Measurements from ENCODE around the gene COL13A1. TPM values are rescaled to one million over a fixed set of nuclear protein-coding genes. Genes with fewer than 3 reads are reported as not detected.

COL13A1 gene
- total RNA-seq, 1 experiment from 2014 or later = 18.0 TPM

GRCh38 chr10:69956741-69957230, 155.1 kb downstream of the COL13A1 start:
- no peak for DNase-seq
- Histone ChIP-seq H3K36me3 (replicated peaks; ENCODE audit: control insufficient read depth, insufficient read depth, low read length) (no peaks in the 10 kb centered on the region), H3K4me3 (ENCODE audit: insufficient read depth, low read depth, low read length) (no peak overlapping the region), H3K27me3 (ENCODE audit: control insufficient read depth, insufficient read depth, low read length) (no peaks in the 10 kb centered on the region)

GRCh38 chr10:69957241-69957885, 155.7 kb downstream of the COL13A1 start:
- no peak overlapping the region for H3K4me3 ChIP-seq (ENCODE audit: insufficient read depth, low read depth, low read length)
- no peak for DNase-seq

GRCh38 chr10:69957886-69958555, 156.3 kb downstream of the COL13A1 start:
- peak; percentile 82 for DNase-seq
- H3K36me3 ChIP-seq (replicated peaks; ENCODE audit: control insufficient read depth, insufficient read depth, low read length) = no peaks in the 10 kb centered on the region
- H3K27me3 ChIP-seq (ENCODE audit: control insufficient read depth, insufficient read depth, low read length) = no peaks in the 10 kb centered on the region
- H3K4me3 ChIP-seq (ENCODE audit: insufficient read depth, low read depth, low read length) = no peak overlapping the region

More at GRCh38 chr10:69957241-69957885, 155.7 kb downstream of the COL13A1 start:
- Histone ChIP-seq H3K36me3 (replicated peaks; ENCODE audit: control insufficient read depth, insufficient read depth, low read length) (no peaks in the 10 kb centered on the region), H3K27me3 (ENCODE audit: control insufficient read depth, insufficient read depth, low read length) (no peaks in the 10 kb centered on the region)

- Histone ChIP-seq H3K27me3 (ENCODE audit: control insufficient read depth, insufficient read depth, low read length) (no peaks in the 10 kb centered on the region), H3K36me3 (replicated peaks; ENCODE audit: control insufficient read depth, insufficient read depth, low read length) (no peaks in the 10 kb centered on the region), H3K4me3 (ENCODE audit: insufficient read depth, low read depth, low read length) (no peak overlapping the region)
- no peak for DNase-seq
Measured at GRCh38 chr10:69958556-69958902, 156.8 kb downstream of the COL13A1 start.

GRCh38 chr10:69959911-69960310, 158.2 kb downstream of the COL13A1 start:
- DNase-seq = no peak
- no peak overlapping the region for H3K4me3 ChIP-seq (ENCODE audit: insufficient read depth, low read depth, low read length)
- H3K27me3 ChIP-seq (ENCODE audit: control insufficient read depth, insufficient read depth, low read length) = no peaks in the 10 kb centered on the region
- H3K36me3 ChIP-seq (replicated peaks; ENCODE audit: control insufficient read depth, insufficient read depth, low read length) = no peaks in the 10 kb centered on the region

- no peak for DNase-seq
- Histone ChIP-seq H3K27me3 (ENCODE audit: control insufficient read depth, insufficient read depth, low read length) (no peaks in the 10 kb centered on the region; the same call in 1 of the 2 replicates), H3K4me3 (ENCODE audit: insufficient read depth, low read depth, low read length) (no peak overlapping the region), H3K36me3 (replicated peaks; ENCODE audit: control insufficient read depth, insufficient read depth, low read length) (no peaks in the 10 kb centered on the region)
Measured at GRCh38 chr10:69960606-69960987, 158.9 kb downstream of the COL13A1 start.

- peak; percentile 66 for DNase-seq
- Histone ChIP-seq H3K27me3 (ENCODE audit: control insufficient read depth, insufficient read depth, low read length) (peaks cover 2% of the 10 kb centered on the region; the same call in 1 of the 2 replicates), H3K4me3 (ENCODE audit: insufficient read depth, low read depth, low read length) (no peak overlapping the region), H3K36me3 (replicated peaks; ENCODE audit: control insufficient read depth, insufficient read depth, low read length) (no peaks in the 10 kb centered on the region)
Measured at GRCh38 chr10:69960988-69961880, 159.5 kb downstream of the COL13A1 start.

- no peak overlapping the region for H3K4me3 ChIP-seq (ENCODE audit: insufficient read depth, low read depth, low read length)
- no peak for DNase-seq
- peaks cover 2% of the 10 kb centered on the region; the same call in 1 of the 2 replicates for H3K27me3 ChIP-seq (ENCODE audit: control insufficient read depth, insufficient read depth, low read length)
- no peaks in the 10 kb centered on the region for H3K36me3 ChIP-seq (replicated peaks; ENCODE audit: control insufficient read depth, insufficient read depth, low read length)
Measured at GRCh38 chr10:69961881-69962745, 160.4 kb downstream of the COL13A1 start.

GRCh38 chr10:69962746-69963135, 161.0 kb downstream of the COL13A1 start:
- no peak for DNase-seq
- H3K4me3 ChIP-seq (ENCODE audit: insufficient read depth, low read depth, low read length) = no peak overlapping the region
- H3K27me3 ChIP-seq (ENCODE audit: control insufficient read depth, insufficient read depth, low read length) = peaks cover 2% of the 10 kb centered on the region; the same call in 1 of the 2 replicates
- H3K36me3 ChIP-seq (replicated peaks; ENCODE audit: control insufficient read depth, insufficient read depth, low read length) = no peaks in the 10 kb centered on the region

GRCh38 chr10:69963178-69963834, 161.6 kb downstream of the COL13A1 start:
- H3K4me3 ChIP-seq (ENCODE audit: insufficient read depth, low read depth, low read length) = no peak overlapping the region
- no peaks in the 10 kb centered on the region for H3K36me3 ChIP-seq (replicated peaks; ENCODE audit: control insufficient read depth, insufficient read depth, low read length)
- peaks cover 2% of the 10 kb centered on the region; the same call in 1 of the 2 replicates for H3K27me3 ChIP-seq (ENCODE audit: control insufficient read depth, insufficient read depth, low read length)
- DNase-seq = no peak

- peaks cover 2% of the 10 kb centered on the region; the same call in 1 of the 2 replicates for H3K27me3 ChIP-seq (ENCODE audit: control insufficient read depth, insufficient read depth, low read length)
- H3K4me3 ChIP-seq (ENCODE audit: insufficient read depth, low read depth, low read length) = no peak overlapping the region
- no peaks in the 10 kb centered on the region for H3K36me3 ChIP-seq (replicated peaks; ENCODE audit: control insufficient read depth, insufficient read depth, low read length)
- DNase-seq = no peak
Measured at GRCh38 chr10:69963835-69964710, 162.4 kb downstream of the COL13A1 start.

- no peaks in the 10 kb centered on the region for H3K36me3 ChIP-seq (replicated peaks; ENCODE audit: control insufficient read depth, insufficient read depth, low read length)
- H3K4me3 ChIP-seq (ENCODE audit: insufficient read depth, low read depth, low read length) = no peak overlapping the region
- H3K27me3 ChIP-seq (ENCODE audit: control insufficient read depth, insufficient read depth, low read length) = peaks cover 2% of the 10 kb centered on the region; the same call in 1 of the 2 replicates
- DNase-seq = no peak
Measured at GRCh38 chr10:69965086-69965485, 163.4 kb downstream of the COL13A1 start.
